OCI-LY7 (cell line): ENCODE measurements around the gene CD52.

Experiments used
- CTCF ChIP-seq: fragments of 200-600 bp; sonication (generic); conservative IDR thresholded peaks from 2 replicates; pipeline ENCODE4 v1.5.1; 2014; ENCODE audit warnings: mild to moderate bottlenecking, antibody characterized with exemption, low read length, moderate library complexity, mixed read lengths
- EZH2phosphoT487 ChIP-seq: fragments of 200-600 bp; sonication (generic); IDR thresholded peaks from 2 replicates; pipeline ENCODE4 v1.6.1; 2018; ENCODE audit warnings: low read depth, borderline replicate concordance, mild to moderate bottlenecking, mixed run types, antibody characterized with exemption, low read length, moderate library complexity, mixed read lengths

- TF ChIP-seq CTCF (no peak), EZH2phosphoT487 (no peak)
Observed at GRCh38 chr1:26283279-26283853, 34.4 kb upstream of the CD52 start.
